GM19438 (cell line): ENCODE results near the gene SEPTIN6.
"Not testable (repeated sequence)": the region's sequence is repeated elsewhere in the genome, so short reads cannot be mapped to it uniquely, and the experiment has no call there.

Experiments used
- ATAC-seq: cut with Tn5 transposase; IDR thresholded peaks from one replicate; pipeline ENCODE4 v1.9.1; 2021; ENCODE audit warnings: low read depth; ENCODE audit not compliant: unreplicated experiment

The SEPTIN6 gene

GRCh38 chrX:119692191-119693039, 553 bp downstream of the SEPTIN6 start:
- ATAC-seq = peak; percentile 26

GRCh38 chrX:119690921-119691716, 1.8 kb downstream of the SEPTIN6 start:
- no peak for ATAC-seq

GRCh38 chrX:119688911-119689321, 4.1 kb downstream of the SEPTIN6 start:
- no peak for ATAC-seq

- no peak for ATAC-seq
Observed at GRCh38 chrX:119687661-119688413, 5.1 kb downstream of the SEPTIN6 start.

- peak; percentile 49 for ATAC-seq
Observed at GRCh38 chrX:119686087-119686691, 6.8 kb downstream of the SEPTIN6 start.

GRCh38 chrX:119685225-119686066, 7.5 kb downstream of the SEPTIN6 start:
- ATAC-seq = peak; percentile 32

GRCh38 chrX:119684916-119685224, 8.1 kb downstream of the SEPTIN6 start:
- ATAC-seq = no peak

GRCh38 chrX:119684312-119684711, 8.7 kb downstream of the SEPTIN6 start:
- ATAC-seq = not testable (repeated sequence)

GRCh38 chrX:119682019-119682989, 10.7 kb downstream of the SEPTIN6 start:
- peak; percentile 38 for ATAC-seq

- ATAC-seq = no peak
Observed at GRCh38 chrX:119677654-119677981, 15.3 kb downstream of the SEPTIN6 start.

GRCh38 chrX:119676949-119677653, 15.9 kb downstream of the SEPTIN6 start:
- ATAC-seq = no peak

- no peak for ATAC-seq
Observed at GRCh38 chrX:119673336-119673735, 19.6 kb downstream of the SEPTIN6 start.

- ATAC-seq = no peak
Observed at GRCh38 chrX:119672426-119672825, 20.5 kb downstream of the SEPTIN6 start.

- ATAC-seq = no peak
Observed at GRCh38 chrX:119669424-119670037, 23.4 kb downstream of the SEPTIN6 start.

- ATAC-seq = no peak
Observed at GRCh38 chrX:119667111-119667878, 25.7 kb downstream of the SEPTIN6 start.

- not testable (repeated sequence) for ATAC-seq
Observed at GRCh38 chrX:119664877-119665276, 28.1 kb downstream of the SEPTIN6 start.

GRCh38 chrX:119661486-119661885, 31.5 kb downstream of the SEPTIN6 start:
- no peak for ATAC-seq
